IMR-90 (cell line): ENCODE measurements around the gene OPA3. TPM values are rescaled to one million over a fixed set of nuclear protein-coding genes. Genes with fewer than 3 reads are reported as not detected.

Experiments used
- ATAC-seq: fragments of 200-7000 bp; cut with Tn5 transposase; 2 replicates; pipeline ENCODE4 v1.9.1; 2020; ENCODE audit warnings: low read depth, mild to moderate bottlenecking, moderate library complexity
- BruUV-seq: library from RNA; stranded (reverse); fragments of 400-500 nt; replicated peaks from 2 replicates; lab custom pipeline; 2021; lab: Mats Ljungman, UMichigan
- CTCF ChIA-PET: fragments of 300-600 bp; formaldehyde crosslinking; extraction: SDS; loops from one replicate; lab custom pipeline; 2021; ENCODE audit warnings: antibody characterized with exemption; lab: Yijun Ruan, JAX
- POLR2A ChIA-PET: fragments of 300-600 bp; sonication (Branson Sonifier 250); formaldehyde crosslinking; loops from one replicate; lab custom pipeline; 2022; ENCODE audit warnings: antibody characterized with exemption; ENCODE audit not compliant: unreplicated experiment; lab: Charles Lee
- DNase-seq: peaks from one replicate; pipeline ENCODE4 v3.0.0; 2013
- H2AFZ ChIP-seq: replicated peaks from 2 replicates; pipeline ENCODE3; 2013; ENCODE audit warnings: low read length, mild to moderate bottlenecking; ENCODE audit not compliant: poor library complexity
- H2AK5ac ChIP-seq: 2 replicates; pipeline ENCODE4 v1.6.1; 2013; ENCODE audit warnings: low read depth, low read length, inconsistent platforms
- H2AK9ac ChIP-seq: replicated peaks from 2 replicates; pipeline ENCODE3; 2013; ENCODE audit warnings: mild to moderate bottlenecking, low read depth, low read length, moderate library complexity; ENCODE audit not compliant: poor library complexity
- H2BK120ac ChIP-seq: 2 replicates; pipeline ENCODE4 v1.6.1; 2013; ENCODE audit warnings: low read depth, low read length, inconsistent platforms
- H2BK15ac ChIP-seq: 3 replicates; pipeline ENCODE4 v1.6.1; 2013; ENCODE audit warnings: low read depth, low read length, inconsistent platforms
- H2BK20ac ChIP-seq: 2 replicates; pipeline ENCODE4 v1.6.1; 2013; ENCODE audit warnings: low read depth, mild to moderate bottlenecking, inconsistent platforms, low read length, moderate library complexity
- H2BK5ac ChIP-seq: 2 replicates; pipeline ENCODE4 v1.6.1; 2013; ENCODE audit warnings: mild to moderate bottlenecking, low read depth, low read length, inconsistent platforms; ENCODE audit not compliant: poor library complexity, severe bottlenecking
- H3K14ac ChIP-seq: replicated peaks from 2 replicates; pipeline ENCODE4 v1.6.1; 2013; ENCODE audit warnings: low read depth, low read length, inconsistent platforms
- H3K18ac ChIP-seq: 2 replicates; pipeline ENCODE4 v1.6.1; 2013; ENCODE audit warnings: low read depth, low read length, control low read depth
- H3K23ac ChIP-seq: 2 replicates; pipeline ENCODE4 v1.6.1; 2013; ENCODE audit warnings: low read depth, low read length, inconsistent platforms
- H3K27ac ChIP-seq: 2 replicates; pipeline ENCODE4 v1.5.1; 2013; ENCODE audit warnings: mild to moderate bottlenecking, control low read depth, low read length; ENCODE audit not compliant: insufficient read depth
- H3K27me3 ChIP-seq: 2 replicates; pipeline ENCODE4 v1.6.1; 2013; ENCODE audit warnings: low read length; ENCODE audit not compliant: control insufficient read depth, insufficient read depth
- H3K36me3 ChIP-seq: 2 replicates; pipeline ENCODE4 v1.6.1; 2013; ENCODE audit warnings: low read length, mixed read lengths; ENCODE audit not compliant: control insufficient read depth, insufficient read depth
- H3K4ac ChIP-seq: 2 replicates; pipeline ENCODE4 v1.6.1; 2013; ENCODE audit warnings: low read depth, low read length, inconsistent platforms
- H3K4me1 ChIP-seq: 2 replicates; pipeline ENCODE4 v1.6.1; 2013; ENCODE audit warnings: low read length, mixed read lengths; ENCODE audit not compliant: control insufficient read depth, insufficient read depth
- H3K4me2 ChIP-seq: 2 replicates; pipeline ENCODE4 v1.6.1; 2013; ENCODE audit warnings: low read depth, mild to moderate bottlenecking, control low read depth, low read length, moderate library complexity
- H3K4me3 ChIP-seq: 2 replicates; pipeline ENCODE4 v1.5.1; 2013; ENCODE audit warnings: low read depth, mild to moderate bottlenecking, control low read depth, low read length, moderate library complexity; ENCODE audit not compliant: insufficient read depth
- H3K56ac ChIP-seq: 2 replicates; pipeline ENCODE4 v1.6.1; 2013; ENCODE audit warnings: low read length, inconsistent platforms; ENCODE audit not compliant: insufficient read depth; ENCODE audit errors: extremely low read depth
- H3K79me1 ChIP-seq, 2 experiments: 2 replicates each; pipeline ENCODE4 v1.6.1; 2013; ENCODE audit warnings: low read length in 2 of 2, inconsistent platforms in 1 of 2, low read depth in 1 of 2
- H3K9ac ChIP-seq: 2 replicates; pipeline ENCODE4 v1.6.1; 2013; ENCODE audit warnings: low read depth, low read length, control low read depth
- H3K9me1 ChIP-seq: 2 replicates; pipeline ENCODE4 v1.6.1; 2013; ENCODE audit warnings: low read length, inconsistent platforms; ENCODE audit not compliant: insufficient read depth
- H3K9me3 ChIP-seq: 2 replicates; pipeline ENCODE4 v1.6.1; 2013; ENCODE audit warnings: low read length; ENCODE audit not compliant: control insufficient read depth, insufficient read depth
- H4K20me1 ChIP-seq: 2 replicates; pipeline ENCODE4 v1.6.1; 2013; ENCODE audit warnings: low read length, inconsistent platforms; ENCODE audit not compliant: insufficient read depth
- H4K5ac ChIP-seq: 2 replicates; pipeline ENCODE4 v1.6.1; 2013; ENCODE audit warnings: mild to moderate bottlenecking, low read depth, low read length, control low read depth
- H4K8ac ChIP-seq, 2 experiments: 2 replicates each; pipeline ENCODE4 v1.6.1; 2013; ENCODE audit warnings: low read depth in 2 of 2, low read length in 2 of 2, control low read depth in 1 of 2, inconsistent platforms in 1 of 2
- H4K91ac ChIP-seq: 2 replicates; pipeline ENCODE4 v1.6.1; 2013; ENCODE audit warnings: low read depth, low read length, inconsistent platforms; ENCODE audit not compliant: insufficient read depth
- CEBPB ChIP-seq: IDR thresholded peaks from 2 replicates; pipeline ENCODE4 v1.6.1; 2012; ENCODE audit warnings: low read depth, low read length, improper control_type of control experiment
- CHD1 ChIP-seq: IDR thresholded peaks from 2 replicates; pipeline ENCODE4 v1.6.1; 2012; ENCODE audit warnings: low read depth, low read length, improper control_type of control experiment
- MAFK ChIP-seq: IDR thresholded peaks from 2 replicates; pipeline ENCODE4 v1.6.1; 2012; ENCODE audit warnings: low read depth, low read length, improper control_type of control experiment
- MAZ ChIP-seq: IDR thresholded peaks from 2 replicates; pipeline ENCODE4 v1.6.1; 2012; ENCODE audit warnings: low read depth, mild to moderate bottlenecking, low read length, improper control_type of control experiment, moderate library complexity, borderline replicate concordance
- POLR2A ChIP-seq: IDR thresholded peaks from 2 replicates; pipeline ENCODE4 v1.6.1; 2012; ENCODE audit warnings: mild to moderate bottlenecking, low read depth, low read length
- RFX5 ChIP-seq: IDR thresholded peaks from 2 replicates; pipeline ENCODE4 v1.8.0; 2012; ENCODE audit warnings: low read depth, mild to moderate bottlenecking, low read length, moderate library complexity
- WGBS, 2 experiments: methylation state at CpG; one replicate each; pipeline versions ENCODE4 v1.1.5 to v1.1.7; 2013; ENCODE audit warnings: missing lambda C conversion rate in 2 of 2; ENCODE audit not compliant: insufficient read length in 1 of 2; ENCODE audit errors: extremely low coverage in 2 of 2; 5-methylcytosine and 5-hydroxymethylcytosine counted together
- dilution Hi-C: fragments of 300-500 bp; cut with HindIII; formaldehyde crosslinking; loops from one replicate; pipeline ENCODE4 v1.14.3; 2018; ENCODE audit warnings: low sequenced_read_pairs; ENCODE audit not compliant: unreplicated experiment
- in situ Hi-C: fragments of 300-500 bp; cut with MboI; formaldehyde crosslinking; loops from 3 replicates; pipeline ENCODE4 v1.14.3; 2019; ENCODE audit warnings: low sequenced_read_pairs, inconsistent platforms, mixed read lengths
- intact Hi-C: fragments of 100-400 bp; cut with micrococcal nuclease; formaldehyde crosslinking; loops from 2 replicates; pipeline ENCODE4 v1.10.0; 2022
- polyA plus RNA-seq, 3 experiments: library from polyadenylated mRNA; depleted of rRNA; stranded (reverse); fragments of >200 nt; gene quantifications; 2 replicates each; pipeline ENCODE4 v1.2.3, GENCODE V29; 2012; ENCODE audit warnings: low replicate concordance in 1 of 3
- total RNA-seq: library from RNA; depleted of rRNA; stranded (reverse); fragments of >200 nt; gene quantifications from 2 replicates; pipeline ENCODE4 v1.2.3, GENCODE V29; 2012

Gene OPA3
- total and polyA plus RNA-seq, 2 of the 4 experiments (the other 2 are of a cell fraction): 5.2 to 9.6 TPM

- BruUV-seq: no TSS peak
- CTCF ChIA-PET: no interaction called here
- POLR2A ChIA-PET: no interaction called here
Observed at GRCh38 chr19:45547211-45547770, 37.3 kb downstream of the OPA3 start.

More at GRCh38 chr19:45547211-45547770, 37.3 kb downstream of the OPA3 start:
- no peak overlapping the region for H2BK5ac ChIP-seq
- H2BK15ac ChIP-seq: no peak overlapping the region
- H3K27me3 ChIP-seq: no peaks in the 10 kb centered on the region
- in situ Hi-C loops: no loop called here
- H3K9me3 ChIP-seq: no peaks in the 10 kb centered on the region
- no peak overlapping the region for H2AK9ac ChIP-seq
- no peak overlapping the region for H3K4ac ChIP-seq
- H3K56ac ChIP-seq: no peak overlapping the region
- no peak overlapping the region for H2AFZ ChIP-seq
- no peaks in the 10 kb centered on the region for H3K36me3 ChIP-seq
- no peaks in the 10 kb centered on the region for H4K20me1 ChIP-seq
- dilution Hi-C loops: no loop called here
- no peak overlapping the region for H3K9ac ChIP-seq
- ATAC-seq (no peak), DNase-seq (no peak)
- H3K4me2 ChIP-seq: no peak overlapping the region
- no peak overlapping the region for H3K18ac ChIP-seq
- no CpG with 5 or more reads among the region's 10 CpGs for WGBS, 2 experiments
- no peak overlapping the region for H4K5ac ChIP-seq
- no peak overlapping the region for H3K27ac ChIP-seq
- H2BK20ac ChIP-seq: no peak overlapping the region
- no peaks in the 10 kb centered on the region; a peak in 2 of 4 replicates for H3K79me1 ChIP-seq
- H4K8ac ChIP-seq: no peak overlapping the region
- H3K23ac ChIP-seq: no peak overlapping the region
- intact Hi-C loops: no loop called here
- no peak overlapping the region for H3K14ac ChIP-seq
- no peaks in the 10 kb centered on the region for H3K9me1 ChIP-seq
- no peak overlapping the region for H4K91ac ChIP-seq
- 0 out of 2 replicates have a peak, but pooled peaks cover 2% of the 10 kb centered on the region for H3K4me1 ChIP-seq
- no peak overlapping the region; the same call in 1 of the 2 replicates for H2AK5ac ChIP-seq
- H3K4me3 ChIP-seq: no peak overlapping the region
- no peak for TF ChIP-seq RFX5
- TF ChIP-seq CHD1: no peak
- TF ChIP-seq MAZ: no peak
- TF ChIP-seq CEBPB: no peak
- TF ChIP-seq POLR2A: no peak
- no peak for TF ChIP-seq MAFK
- H2BK120ac ChIP-seq: no peak overlapping the region
